HG03432 (cell line): ENCODE results near the gene MAPK8IP1.

Experiments used
- ATAC-seq: cut with Tn5 transposase; IDR thresholded peaks from one replicate; pipeline ENCODE4 v1.9.1; 2021; ENCODE audit warnings: mild to moderate bottlenecking, moderate library complexity; ENCODE audit not compliant: unreplicated experiment

The MAPK8IP1 gene

GRCh38 chr11:45924036-45924915 lies 38.8 kb downstream of the MAPK8IP1 start:
- ATAC-seq, result no peak

GRCh38 chr11:45924927-45925326 lies 39.5 kb downstream of the MAPK8IP1 start:
- ATAC-seq, result no peak

- ATAC-seq, result no peak
Observed at GRCh38 chr11:45925550-45925949, 40.1 kb downstream of the MAPK8IP1 start.

- no peak for ATAC-seq
Observed at GRCh38 chr11:45926001-45926401, 40.5 kb downstream of the MAPK8IP1 start.

GRCh38 chr11:45926536-45927331 lies 41.3 kb downstream of the MAPK8IP1 start:
- ATAC-seq, result no peak

- no peak for ATAC-seq
Observed at GRCh38 chr11:45927332-45927683, 41.9 kb downstream of the MAPK8IP1 start.

- ATAC-seq, result no peak
Observed at GRCh38 chr11:45927684-45928413, 42.4 kb downstream of the MAPK8IP1 start.

- no peak for ATAC-seq
Observed at GRCh38 chr11:45928535-45929215, 43.2 kb downstream of the MAPK8IP1 start.

GRCh38 chr11:45929486-45930030 lies 44.1 kb downstream of the MAPK8IP1 start:
- no peak for ATAC-seq

- ATAC-seq, result peak; percentile 93
Observed at GRCh38 chr11:45930031-45930794, 44.8 kb downstream of the MAPK8IP1 start.

GRCh38 chr11:45930951-45931570 lies 45.6 kb downstream of the MAPK8IP1 start:
- ATAC-seq, result no peak

- no peak for ATAC-seq
Observed at GRCh38 chr11:45931739-45932138, 46.3 kb downstream of the MAPK8IP1 start.

GRCh38 chr11:45932217-45932616 lies 46.8 kb downstream of the MAPK8IP1 start:
- ATAC-seq, result no peak

- ATAC-seq, result no peak
Observed at GRCh38 chr11:45933131-45933831, 47.8 kb downstream of the MAPK8IP1 start.

GRCh38 chr11:45933846-45934579 lies 48.6 kb downstream of the MAPK8IP1 start:
- ATAC-seq, result no peak

GRCh38 chr11:45934580-45935318 lies 49.3 kb downstream of the MAPK8IP1 start:
- no peak for ATAC-seq

- no peak for ATAC-seq
Observed at GRCh38 chr11:45935349-45936064, 50.1 kb downstream of the MAPK8IP1 start.
